ENCODE data around the gene MCIDAS.

Gene MCIDAS

DNA sequence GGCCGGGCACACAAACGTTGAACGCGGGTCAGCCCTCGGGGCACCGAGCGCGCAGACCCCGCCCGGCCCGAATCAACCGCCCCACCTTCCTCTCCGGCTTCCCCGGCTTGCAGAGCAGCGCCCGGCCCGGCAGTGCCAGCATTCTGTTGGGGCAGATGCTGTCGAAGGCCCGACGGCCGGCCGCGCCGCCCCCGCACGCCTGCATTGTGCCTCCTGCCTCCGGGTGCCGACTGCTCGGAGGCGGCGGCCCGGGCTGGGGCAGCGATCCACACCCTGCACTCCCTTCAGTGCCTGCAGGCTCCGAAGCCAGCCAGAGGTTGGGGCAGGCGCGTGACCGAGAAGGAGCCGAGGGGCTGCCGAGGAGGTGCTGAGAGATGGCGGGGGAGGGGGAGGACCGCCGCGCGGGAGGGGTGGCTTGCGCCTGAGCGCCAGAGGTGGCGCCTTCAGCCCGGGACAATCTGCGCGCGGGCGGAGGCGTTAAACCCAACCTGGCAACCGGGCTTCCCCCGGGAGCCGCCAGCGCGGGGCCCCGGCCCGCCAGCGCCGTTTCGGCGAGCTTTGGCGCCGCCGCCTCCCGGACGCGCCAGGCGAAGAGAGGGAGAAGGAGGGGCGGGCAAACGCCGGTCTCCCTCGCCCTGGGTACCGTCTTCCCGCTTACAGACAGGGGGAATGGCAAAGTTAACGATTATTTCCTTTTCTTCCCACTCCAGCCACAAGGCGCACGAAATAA is at the start of gene MCIDAS:
MCIDAS (minus strand) TSS at position 382 of the 730 bp plus-strand sequence; CDS start at position 205, 177 bp downstream.
- peak; percentile 52 for DNase-seq (ENCODE audit: low spot score)

DNA sequence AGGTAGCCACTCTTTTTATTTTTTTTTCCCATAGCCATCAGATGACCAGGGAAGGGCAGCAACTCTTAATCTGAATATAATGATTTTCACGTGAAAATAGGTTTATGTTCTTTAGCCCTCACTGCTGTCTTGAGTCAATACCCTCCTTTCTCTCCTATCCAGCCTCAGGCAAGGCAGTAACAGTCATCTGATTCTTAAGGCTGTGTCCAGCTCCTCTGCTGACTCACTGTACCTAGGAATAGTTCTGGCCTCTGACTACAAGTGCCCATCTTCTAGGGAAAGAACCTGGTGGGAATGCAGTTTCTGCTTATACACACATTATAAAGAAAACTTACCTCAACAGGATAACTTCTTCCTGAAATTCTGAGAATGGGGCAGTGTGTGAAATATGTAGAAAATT is 49.7 kb upstream of the MCIDAS start:
- no peak for DNase-seq (ENCODE audit: low spot score)

DNA sequence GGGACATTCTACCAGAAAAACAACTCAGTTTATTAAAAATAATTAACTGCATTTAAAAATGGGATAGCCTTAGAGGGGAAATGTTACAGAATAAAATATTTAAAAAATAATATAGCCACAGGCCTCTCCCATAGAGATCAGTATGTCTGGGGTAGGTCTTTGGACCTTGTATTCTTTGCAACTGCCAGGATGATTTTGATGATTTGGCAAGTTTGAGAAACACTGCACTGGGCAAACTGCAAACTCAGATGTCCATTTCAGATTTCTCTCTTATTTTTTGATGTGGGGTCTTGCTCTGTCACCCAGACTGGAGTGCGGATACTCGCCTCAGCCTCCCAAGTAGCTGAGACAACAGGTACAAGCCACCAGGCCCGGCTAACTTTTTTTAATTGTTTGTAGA is 31.2 kb upstream of the MCIDAS start:
- DNase-seq (ENCODE audit: low spot score), result no peak

DNA sequence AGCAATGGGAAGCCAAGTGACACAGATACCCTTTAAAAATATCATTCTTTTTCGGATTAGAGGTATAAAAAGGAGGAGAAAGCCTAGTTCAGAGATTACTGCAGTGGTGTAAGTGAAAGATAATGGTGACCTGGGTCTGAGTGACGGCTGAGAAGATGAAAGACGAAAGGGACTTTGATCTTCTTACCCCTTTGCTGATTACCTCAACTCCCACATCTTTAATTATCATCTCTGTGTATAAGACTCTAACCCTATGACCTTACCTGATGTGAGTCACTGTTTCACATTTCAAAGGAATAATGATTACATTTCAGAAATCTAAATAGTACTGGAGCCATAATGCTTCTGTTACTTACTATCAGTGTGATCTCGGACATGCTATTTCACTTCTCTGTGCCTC is 27.7 kb upstream of the MCIDAS start:
- no peak for DNase-seq (ENCODE audit: low spot score)

DNA sequence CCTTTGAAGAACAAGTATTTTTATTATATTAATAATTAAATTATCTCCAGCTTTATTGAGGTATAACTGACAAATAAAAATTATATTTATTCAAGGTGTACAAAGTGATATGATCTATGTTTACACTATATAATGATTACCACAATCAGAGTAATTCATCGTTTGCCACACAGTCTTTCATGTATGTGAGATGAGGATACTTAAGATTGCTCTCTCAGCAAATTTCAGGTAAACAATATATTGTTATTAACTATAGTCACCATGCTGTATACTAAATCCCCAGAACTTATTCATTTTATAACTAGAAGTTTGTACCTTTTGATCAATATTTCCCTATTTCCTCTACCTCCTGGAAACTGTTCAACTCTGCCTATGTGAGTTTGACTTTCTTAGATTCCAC is 22.9 kb upstream of the MCIDAS start:
- no peak for DNase-seq (ENCODE audit: low spot score)

DNA sequence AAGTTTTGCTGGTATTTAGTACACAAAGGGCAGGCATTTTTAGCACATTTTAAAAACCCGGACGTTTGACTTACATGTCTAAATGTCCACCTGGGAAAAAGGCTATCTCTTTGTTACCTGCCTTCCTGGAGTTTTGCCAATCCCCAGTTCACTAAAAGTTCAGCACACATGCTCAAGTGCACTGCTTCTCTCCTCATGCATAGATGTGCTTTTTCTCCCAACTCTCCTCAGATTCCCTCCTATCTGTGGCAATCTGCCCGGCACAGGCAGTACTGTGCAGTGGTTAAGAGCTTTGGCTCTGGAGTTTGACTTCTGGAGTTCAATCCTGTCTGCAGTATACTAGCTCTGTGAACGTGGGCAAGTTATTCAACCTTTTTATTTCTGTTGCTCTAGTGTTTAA is 14.6 kb upstream of the MCIDAS start:
- DNase-seq (ENCODE audit: low spot score), result no peak

DNA sequence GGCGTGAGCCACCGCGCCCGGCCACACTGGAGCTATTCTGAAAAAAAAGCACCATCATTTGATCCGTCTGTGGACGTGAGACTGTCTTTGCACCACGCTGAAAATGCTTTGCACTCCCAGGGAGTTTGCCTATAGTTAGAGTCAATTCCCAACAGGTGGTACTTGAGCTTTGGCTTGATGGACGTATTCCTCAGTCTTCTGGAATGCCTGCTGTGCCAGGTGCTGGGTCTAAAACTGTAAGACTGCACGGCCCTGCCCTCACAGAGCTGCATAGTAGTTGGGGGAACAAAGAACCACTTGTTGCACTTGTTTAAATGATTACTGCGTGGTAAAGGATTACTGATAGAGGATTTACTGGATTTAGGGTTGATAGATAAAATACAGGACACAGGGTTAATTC is 9.7 kb upstream of the MCIDAS start:
- DNase-seq (ENCODE audit: low spot score), result no peak

DNA sequence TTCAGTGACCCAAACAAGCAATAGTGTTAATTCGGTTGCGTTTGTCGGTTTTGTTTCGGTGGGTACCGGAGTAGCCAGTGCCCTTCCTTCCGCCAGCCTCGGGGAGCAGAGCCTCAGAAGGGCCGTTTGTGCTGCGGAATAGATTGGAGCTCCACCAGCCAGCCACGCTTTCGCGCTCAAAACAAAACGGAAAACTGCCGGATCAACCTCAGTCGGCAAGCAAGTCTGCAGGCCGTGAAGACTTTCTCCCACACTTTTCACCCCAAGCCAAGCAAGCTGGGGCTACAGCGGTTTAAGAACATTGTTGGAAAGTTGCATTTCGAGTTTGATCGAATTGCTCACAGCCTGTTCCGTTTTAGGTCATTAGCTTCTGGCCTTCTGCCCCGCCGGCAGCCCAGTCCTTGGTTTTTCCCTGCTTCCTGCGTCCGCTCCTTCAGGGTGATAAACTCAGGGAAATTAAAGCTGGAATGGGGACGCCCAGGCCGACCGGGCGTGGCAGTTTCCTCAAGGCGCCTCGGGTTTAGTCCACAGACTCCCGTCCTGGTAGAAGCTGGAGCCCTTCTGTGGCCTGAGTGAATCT is 7.1 kb upstream of the MCIDAS start:
- no peak for DNase-seq (ENCODE audit: low spot score)

DNA sequence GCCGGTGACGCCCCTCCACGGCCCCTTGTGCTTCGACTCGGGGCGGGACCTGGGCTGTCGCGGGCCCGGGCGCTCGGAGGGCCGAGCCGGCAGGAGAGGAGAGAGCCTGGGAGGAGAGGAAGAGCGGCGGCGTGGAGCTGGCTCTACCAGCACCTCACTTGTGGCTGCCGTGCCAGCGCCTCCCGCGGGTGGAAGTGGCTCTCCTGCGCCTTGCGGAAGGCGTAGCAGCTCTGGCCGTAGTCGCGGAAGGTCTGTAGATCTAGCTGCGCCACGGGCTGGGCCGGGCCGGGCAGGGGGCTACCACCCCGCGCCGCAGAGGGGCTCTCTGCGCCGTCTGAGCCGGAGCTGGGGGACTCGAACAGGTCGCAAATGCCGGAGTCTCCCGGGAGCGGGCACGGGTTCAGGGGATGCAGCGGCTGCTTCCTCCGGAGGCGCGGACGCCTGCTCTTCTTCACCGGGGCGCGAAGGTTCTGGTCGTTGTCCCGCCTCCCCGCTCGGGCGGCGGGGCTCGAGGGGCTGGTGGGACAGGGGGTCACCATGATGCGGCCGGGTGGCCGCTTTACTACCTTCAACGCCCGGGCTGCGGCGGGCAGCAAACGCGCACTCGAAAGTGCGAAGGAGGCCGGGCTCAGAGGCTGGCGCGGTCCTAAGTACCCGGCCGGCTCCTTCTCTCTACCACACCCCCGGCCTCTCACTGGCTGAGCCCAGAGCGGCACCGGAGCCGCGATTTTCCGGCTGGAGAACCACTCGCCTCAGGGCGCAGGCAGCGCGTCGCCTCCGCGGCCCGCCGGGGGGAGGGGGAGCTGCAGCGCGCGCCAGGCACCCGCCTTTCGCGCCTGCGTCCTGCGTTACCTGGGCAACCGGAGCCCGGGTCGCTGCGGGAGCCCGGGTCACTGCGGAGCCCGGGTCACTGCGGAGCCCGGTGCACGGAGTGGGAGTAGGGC is 6.1 kb upstream of the MCIDAS start, which contains the start of gene CCNO:
CCNO (minus strand) TSS at position 624 of the 944 bp plus-strand sequence; CDS start at position 539, 85 bp downstream.
- peak; percentile 64 for DNase-seq (ENCODE audit: low spot score)

DNA sequence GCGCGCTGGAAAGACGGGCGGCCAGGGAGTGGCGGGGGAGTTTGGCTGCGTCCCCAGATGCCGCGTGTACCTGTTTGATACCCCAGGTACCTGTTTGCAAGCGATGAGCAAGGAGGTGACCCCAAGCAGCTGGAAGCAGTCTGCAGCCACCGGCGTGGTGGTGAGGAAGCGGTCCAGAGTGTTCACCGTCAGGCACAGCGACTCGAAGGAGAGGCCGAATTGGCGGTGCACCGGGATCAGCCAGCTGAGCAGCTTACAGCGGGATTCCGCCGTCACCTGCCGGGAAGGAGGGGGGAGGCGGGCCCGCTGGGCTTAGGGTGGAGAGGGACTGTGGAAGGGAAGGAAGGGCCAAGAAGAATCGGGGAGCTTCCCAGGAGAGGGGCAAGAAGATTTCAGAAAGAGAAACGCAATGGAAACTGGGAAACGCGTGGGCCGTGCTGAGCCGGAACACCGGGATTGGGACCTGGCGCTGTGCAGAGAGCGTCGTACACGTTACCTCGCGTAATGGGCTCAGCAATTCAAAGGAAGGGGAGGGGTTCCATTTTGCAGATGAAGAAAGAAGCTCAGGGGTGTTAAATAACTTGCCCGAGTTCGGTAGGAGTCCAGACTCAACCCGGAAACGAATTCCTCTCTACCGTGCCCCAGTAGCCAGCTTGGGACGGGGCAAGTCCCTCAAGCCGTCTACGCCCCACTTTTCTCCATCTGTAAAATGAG is 5.3 kb upstream of the MCIDAS start:
- DNase-seq (ENCODE audit: low spot score), result no peak

DNA sequence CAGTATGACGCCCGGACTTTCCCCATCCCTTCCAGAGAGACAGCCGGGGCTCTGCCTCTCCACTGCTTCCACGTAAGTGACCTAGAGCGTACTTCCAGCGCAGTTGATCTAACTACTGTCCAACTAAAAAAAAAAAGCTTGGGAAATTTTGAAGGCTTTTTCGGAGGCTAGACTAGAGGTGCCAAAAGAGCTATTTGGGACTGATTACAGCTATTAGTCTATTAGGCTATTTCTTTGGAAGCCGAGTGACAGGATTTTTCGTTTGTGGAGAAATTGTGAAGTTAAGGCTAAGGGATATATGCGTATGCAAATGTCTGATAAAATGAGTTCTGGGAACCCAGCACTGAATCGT is 4.8 kb upstream of the MCIDAS start:
- DNase-seq (ENCODE audit: low spot score), result no peak

DNA sequence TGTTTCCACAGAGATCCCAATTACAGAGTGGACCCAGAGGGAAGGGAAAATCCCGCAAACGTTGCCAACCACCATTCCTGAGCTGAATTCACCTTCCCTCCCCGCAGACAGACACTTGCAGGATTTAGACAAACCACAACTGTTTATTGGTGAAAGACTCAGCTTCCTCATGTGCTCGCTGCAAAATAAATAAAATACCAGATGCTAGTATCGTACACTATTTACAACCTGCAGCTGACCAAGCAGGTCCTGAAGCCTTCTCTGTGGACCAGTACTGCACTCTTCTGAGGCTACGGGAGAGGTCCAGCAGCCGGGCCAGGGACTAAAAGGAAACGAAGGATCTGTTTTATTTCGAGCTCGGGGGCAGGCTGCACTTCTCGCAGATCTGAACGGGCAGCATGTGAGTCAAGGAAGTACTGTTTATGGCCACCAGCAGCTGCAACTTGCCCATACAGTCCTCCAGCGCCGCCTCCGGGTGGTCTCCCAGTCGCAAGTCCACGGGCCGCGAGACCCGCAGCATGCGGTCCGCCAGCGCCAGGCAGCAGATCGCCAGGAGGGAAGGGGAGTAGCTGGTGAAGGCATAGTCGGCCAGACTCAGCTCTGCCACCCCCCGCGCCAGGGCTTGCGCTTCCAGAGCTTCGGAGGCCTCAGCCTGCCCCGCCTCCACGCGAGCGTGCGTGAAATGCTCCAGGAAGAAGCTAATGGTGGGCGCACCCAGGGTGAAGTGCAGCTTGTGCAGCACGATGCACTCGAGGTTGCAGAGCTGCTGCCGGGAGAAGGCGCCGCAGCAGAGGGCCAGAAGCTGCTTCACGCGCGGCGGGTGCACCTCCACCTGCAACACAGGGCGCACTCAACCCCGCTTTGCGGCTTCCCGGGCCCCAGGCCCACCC is 4.2 kb upstream of the MCIDAS start:
- no peak for DNase-seq (ENCODE audit: low spot score)

DNA sequence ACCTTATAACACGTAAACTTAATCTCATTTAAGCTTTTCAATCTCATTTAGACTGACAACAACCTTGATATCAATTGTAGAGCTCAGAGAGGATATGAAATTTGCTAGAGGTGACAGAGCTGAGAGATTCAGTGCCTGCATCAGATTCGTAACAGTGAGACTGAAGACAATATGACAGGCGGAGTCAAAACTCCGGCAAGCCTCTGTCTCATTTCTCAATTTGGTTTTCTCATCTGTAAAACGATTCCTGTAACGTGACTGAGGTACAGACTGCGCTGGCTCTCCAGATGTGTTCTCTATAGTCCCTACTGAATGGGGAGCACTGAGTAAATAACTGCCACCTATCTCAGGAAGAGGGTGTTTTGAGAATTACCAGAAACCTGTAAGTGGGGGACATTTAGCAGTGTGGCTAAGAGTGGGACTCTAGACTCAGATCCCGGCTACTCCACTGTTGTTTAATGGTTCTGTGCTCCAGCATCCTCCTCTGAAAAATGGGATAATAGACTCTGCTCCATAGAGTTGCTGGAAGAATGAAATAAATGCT is 3.0 kb upstream of the MCIDAS start:
- DNase-seq (ENCODE audit: low spot score), result peak; percentile 40

DNA sequence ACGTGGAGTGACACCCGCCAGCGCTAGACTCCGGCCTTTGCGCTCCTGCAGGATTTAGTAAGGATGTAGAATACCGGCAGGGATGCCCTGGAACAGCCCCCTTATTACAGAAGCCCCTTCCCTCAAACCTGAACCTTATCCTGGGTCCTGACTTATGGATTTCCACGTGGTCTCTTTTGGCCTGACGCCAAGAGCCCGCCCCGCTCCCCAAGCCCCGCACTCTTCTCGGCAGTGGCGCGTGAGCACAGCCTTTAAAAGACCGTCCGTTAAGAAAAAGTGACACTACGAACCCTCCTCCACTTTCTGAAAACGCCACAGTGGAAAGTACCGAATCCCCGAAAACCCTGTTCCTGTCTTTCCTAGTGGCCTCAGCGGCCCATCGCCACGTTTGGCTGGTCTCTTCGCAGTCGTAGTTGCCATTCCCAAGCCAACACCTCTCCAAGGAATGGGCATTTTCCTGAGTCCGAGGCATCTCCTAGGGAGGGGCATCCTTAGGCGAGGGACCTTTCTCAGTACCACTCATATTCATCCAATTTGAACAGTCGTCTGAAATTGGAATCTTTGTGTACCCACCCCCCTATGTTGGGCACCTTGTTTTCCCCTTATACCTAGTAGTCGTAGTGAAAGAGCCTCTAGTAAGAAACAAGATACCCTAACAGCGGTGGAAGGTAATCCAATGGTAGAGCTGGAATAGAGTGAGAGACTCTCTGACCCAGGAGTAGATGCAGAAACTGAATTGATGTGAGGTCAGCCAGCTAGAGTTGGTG is 732 bp upstream of the MCIDAS start:
- no peak for DNase-seq (ENCODE audit: low spot score)

DNA sequence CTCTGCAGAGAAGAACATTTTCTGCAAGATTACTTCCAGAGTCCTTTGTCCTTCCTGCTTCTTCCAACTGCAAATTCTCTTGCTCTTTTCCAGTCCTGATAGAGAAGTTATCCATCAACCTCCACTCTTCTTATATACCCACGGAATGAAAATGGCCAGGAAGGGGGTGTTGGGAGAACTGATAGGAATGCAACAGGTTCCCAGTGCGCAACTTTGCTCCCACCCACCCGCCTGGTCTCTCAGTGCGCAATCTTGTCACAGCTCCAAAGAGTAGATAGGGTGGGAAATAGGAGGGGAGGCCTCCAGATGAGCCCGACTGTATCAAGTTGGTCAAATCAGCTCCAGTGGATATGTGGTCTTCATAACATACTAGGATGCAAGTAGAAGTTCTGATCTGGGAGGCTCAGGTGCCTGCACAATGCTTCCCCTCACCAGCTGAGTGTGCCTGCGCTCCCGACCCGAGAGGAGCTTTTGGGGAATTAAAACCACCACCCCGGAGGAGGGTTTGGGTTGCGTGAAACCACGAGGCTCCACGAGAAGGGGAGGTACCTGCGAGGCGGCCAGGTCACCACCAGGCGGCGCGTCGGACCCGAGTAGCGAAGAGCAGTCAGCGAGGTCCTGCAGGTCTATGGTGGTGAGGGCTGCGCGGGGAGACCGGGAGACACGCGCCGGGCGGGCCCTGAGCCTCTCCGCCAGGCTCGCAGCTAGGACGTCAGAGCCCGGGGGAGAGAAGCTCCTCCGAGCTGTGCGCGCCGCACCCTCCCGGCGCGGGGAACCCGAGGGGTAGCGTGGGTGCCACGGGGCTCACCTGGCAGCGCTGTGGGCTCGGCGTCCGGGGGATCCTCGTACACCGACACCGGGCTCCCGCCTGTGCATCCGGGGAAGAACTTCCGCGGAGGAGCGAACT is 835 bp downstream of the MCIDAS start:
- peak; percentile 77 for DNase-seq (ENCODE audit: low spot score)

DNA sequence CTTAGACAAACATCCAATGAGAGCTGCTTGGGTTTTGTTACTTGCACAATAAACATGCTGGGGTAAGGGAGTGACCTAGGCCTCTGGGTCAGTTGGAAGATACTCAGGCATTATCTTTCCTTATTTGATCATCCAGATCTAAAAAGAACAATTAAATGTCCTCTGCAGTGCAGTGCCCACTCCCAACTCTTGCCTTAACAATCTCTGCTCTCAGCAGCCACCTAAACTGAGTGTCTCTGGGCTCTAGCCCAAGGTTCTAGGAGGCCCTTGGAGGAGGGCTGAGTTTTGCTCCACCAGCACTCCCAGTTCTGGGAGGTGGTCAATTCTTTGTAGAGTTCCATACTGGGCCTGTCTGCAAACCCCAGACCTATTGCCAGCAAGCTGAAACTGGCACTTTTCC is 1.8 kb downstream of the MCIDAS start:
- DNase-seq (ENCODE audit: low spot score), result no peak

DNA sequence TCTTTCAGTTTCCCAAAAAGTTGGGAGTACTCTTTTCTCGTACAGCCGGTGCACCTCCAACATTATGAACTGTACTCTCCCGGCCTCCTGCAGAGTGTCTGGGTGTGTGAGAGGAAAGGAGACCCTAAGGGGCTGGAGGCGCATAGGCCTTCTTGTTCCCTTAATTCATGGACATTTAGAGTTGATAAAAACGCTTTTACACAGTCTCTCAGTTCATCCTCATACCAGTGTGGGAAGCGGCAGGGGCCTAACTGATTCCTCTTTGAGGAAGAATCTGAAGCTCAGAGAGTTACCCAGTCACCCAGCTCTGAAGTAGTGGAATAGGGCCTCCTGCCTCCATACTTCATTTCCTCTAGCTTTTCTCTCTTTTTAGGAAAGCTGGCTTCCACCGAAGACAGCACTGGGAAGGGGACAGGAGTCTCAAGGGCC is 3.3 kb downstream of the MCIDAS start:
- no peak for DNase-seq (ENCODE audit: low spot score)

DNA sequence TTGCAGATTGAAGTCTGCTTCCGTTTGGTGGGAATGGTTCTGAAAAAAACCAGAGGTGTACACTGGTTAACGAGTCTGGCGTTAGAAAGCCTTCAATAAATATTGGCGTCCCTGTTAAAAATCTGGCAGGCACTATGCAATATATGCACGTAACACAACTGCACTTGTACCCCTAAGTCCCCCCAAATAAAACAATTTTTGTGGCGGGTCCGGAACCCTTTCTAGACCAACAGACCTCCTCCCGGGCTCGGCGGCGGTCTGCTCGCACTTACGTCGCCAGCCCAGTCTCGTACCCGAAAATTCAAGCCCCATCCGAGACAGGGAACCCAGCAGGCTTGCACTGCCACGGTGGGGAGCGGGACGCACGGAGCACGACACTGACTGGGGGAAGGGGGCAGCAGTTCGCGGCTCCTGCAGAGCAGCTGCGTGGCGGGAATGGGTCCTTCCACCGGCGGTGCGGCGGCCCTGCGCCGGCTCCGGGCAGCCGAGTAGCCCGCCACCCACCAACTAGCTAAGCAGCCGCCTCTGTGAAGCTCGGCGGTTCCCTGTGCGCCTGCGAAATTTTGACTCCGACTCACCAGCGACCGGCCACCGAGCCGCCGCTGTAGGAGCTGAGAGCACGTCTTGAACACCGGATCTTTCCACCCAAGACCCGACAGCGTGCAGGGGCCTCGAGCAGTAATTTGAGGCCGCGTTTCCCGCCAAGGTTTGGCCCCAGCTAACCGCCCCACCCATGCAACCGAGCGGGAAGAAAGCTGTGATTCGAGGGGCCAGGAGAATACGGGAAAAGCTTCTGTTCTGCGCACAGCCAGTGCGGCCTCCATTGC is 3.9 kb downstream of the MCIDAS start:
- DNase-seq (ENCODE audit: low spot score), result no peak
